Measurements from ENCODE around the gene ROBO2. TPM values are rescaled to one million over a fixed set of nuclear protein-coding genes. Genes with fewer than 3 reads are reported as not detected.
A peak's percentile ranks its signal among the peaks of the same experiment; 100 is the strongest.

Gene ROBO2
- total RNA-seq, 2 donors from 2014 or later = 9.8 to 9.9 TPM

GRCh38 chr3:77248420-77248819 lies 208.5 kb downstream of the ROBO2 start:
- TF ChIP-seq CTCF (IDR thresholded peaks at IDR 0.05) = no peak
- Histone ChIP-seq H3K4me3 (no peak overlapping the region), H3K27ac (no peak overlapping the region), H3K9me3 (no peaks in the 10 kb centered on the region), H3K36me3 (no peaks in the 10 kb centered on the region), H3K27me3 (replicated peaks; ENCODE audit: insufficient read depth) (no peaks in the 10 kb centered on the region), H3K4me1 (ENCODE audit: control insufficient read depth in 1 of 2, low read depth in 2 of 2) (peaks cover 3 to 11% of the 10 kb centered on the region in 2 donors)
- ATAC-seq (ENCODE audit: insufficient number of reproducible peaks, low FRiP score, low read depth) = no peak
- DNase-seq (ENCODE audit: low spot score) = no peak

GRCh38 chr3:77251136-77251535 lies 211.2 kb downstream of the ROBO2 start:
- DNase-seq (ENCODE audit: low spot score) (no peak), ATAC-seq (ENCODE audit: insufficient number of reproducible peaks, low FRiP score, low read depth) (no peak)
- TF ChIP-seq CTCF (IDR thresholded peaks at IDR 0.05) = no peak
- Histone ChIP-seq H3K9me3 (no peaks in the 10 kb centered on the region), H3K36me3 (no peaks in the 10 kb centered on the region), H3K4me3 (no peak overlapping the region), H3K4me1 (ENCODE audit: control insufficient read depth in 1 of 2, low read depth in 2 of 2) (peaks cover 0 to 11% of the 10 kb centered on the region in 2 donors), H3K27me3 (replicated peaks; ENCODE audit: insufficient read depth) (no peaks in the 10 kb centered on the region), H3K27ac (no peak overlapping the region)

GRCh38 chr3:77254967-77255831 lies 215.3 kb downstream of the ROBO2 start:
- Histone ChIP-seq H3K4me1 (ENCODE audit: control insufficient read depth in 1 of 2, low read depth in 2 of 2) (no peaks in the 10 kb centered on the region), H3K36me3 (no peaks in the 10 kb centered on the region), H3K27ac (no peak overlapping the region), H3K4me3 (no peak overlapping the region), H3K27me3 (replicated peaks; ENCODE audit: insufficient read depth) (no peaks in the 10 kb centered on the region), H3K9me3 (no peaks in the 10 kb centered on the region)
- peak; percentile 65 for ATAC-seq (ENCODE audit: insufficient number of reproducible peaks, low FRiP score, low read depth)
- peak; percentile 78 for TF ChIP-seq CTCF (IDR thresholded peaks at IDR 0.05)
- no peak for DNase-seq (ENCODE audit: low spot score)

GRCh38 chr3:77256584-77257503 lies 216.9 kb downstream of the ROBO2 start:
- TF ChIP-seq CTCF (IDR thresholded peaks at IDR 0.05) = no peak
- ATAC-seq (ENCODE audit: insufficient number of reproducible peaks, low FRiP score, low read depth) = no peak

GRCh38 chr3:77259694-77260093 lies 219.8 kb downstream of the ROBO2 start:
- Histone ChIP-seq H3K27me3 (replicated peaks; ENCODE audit: insufficient read depth) (no peaks in the 10 kb centered on the region), H3K9me3 (no peaks in the 10 kb centered on the region), H3K4me3 (no peak overlapping the region), H3K36me3 (no peaks in the 10 kb centered on the region), H3K27ac (no peak overlapping the region), H3K4me1 (ENCODE audit: control insufficient read depth in 1 of 2, low read depth in 2 of 2) (no peaks in the 10 kb centered on the region)
- ATAC-seq (ENCODE audit: insufficient number of reproducible peaks, low FRiP score, low read depth) (no peak), DNase-seq (ENCODE audit: low spot score) (no peak)
- no peak for TF ChIP-seq CTCF (IDR thresholded peaks at IDR 0.05)

More at GRCh38 chr3:77256584-77257503, 216.9 kb downstream of the ROBO2 start:
- H3K4me3 ChIP-seq = no peak overlapping the region
- H3K27me3 ChIP-seq (replicated peaks; ENCODE audit: insufficient read depth) = no peaks in the 10 kb centered on the region
- no peaks in the 10 kb centered on the region for H3K9me3 ChIP-seq
- DNase-seq (ENCODE audit: low spot score) = no peak
- H3K36me3 ChIP-seq = no peaks in the 10 kb centered on the region
- H3K27ac ChIP-seq = no peak overlapping the region
- no peaks in the 10 kb centered on the region for H3K4me1 ChIP-seq (ENCODE audit: control insufficient read depth in 1 of 2, low read depth in 2 of 2)
